ENCODE data around the gene FERD3L.
A peak's percentile ranks its signal among the peaks of the same experiment; 100 is the strongest.
"Not testable (repeated sequence)": the region's sequence is repeated elsewhere in the genome, so short reads cannot be mapped to it uniquely, and the experiment has no call there.

The FERD3L gene, protein sequence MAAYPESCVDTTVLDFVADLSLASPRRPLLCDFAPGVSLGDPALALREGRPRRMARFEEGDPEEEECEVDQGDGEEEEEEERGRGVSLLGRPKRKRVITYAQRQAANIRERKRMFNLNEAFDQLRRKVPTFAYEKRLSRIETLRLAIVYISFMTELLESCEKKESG

DNA sequence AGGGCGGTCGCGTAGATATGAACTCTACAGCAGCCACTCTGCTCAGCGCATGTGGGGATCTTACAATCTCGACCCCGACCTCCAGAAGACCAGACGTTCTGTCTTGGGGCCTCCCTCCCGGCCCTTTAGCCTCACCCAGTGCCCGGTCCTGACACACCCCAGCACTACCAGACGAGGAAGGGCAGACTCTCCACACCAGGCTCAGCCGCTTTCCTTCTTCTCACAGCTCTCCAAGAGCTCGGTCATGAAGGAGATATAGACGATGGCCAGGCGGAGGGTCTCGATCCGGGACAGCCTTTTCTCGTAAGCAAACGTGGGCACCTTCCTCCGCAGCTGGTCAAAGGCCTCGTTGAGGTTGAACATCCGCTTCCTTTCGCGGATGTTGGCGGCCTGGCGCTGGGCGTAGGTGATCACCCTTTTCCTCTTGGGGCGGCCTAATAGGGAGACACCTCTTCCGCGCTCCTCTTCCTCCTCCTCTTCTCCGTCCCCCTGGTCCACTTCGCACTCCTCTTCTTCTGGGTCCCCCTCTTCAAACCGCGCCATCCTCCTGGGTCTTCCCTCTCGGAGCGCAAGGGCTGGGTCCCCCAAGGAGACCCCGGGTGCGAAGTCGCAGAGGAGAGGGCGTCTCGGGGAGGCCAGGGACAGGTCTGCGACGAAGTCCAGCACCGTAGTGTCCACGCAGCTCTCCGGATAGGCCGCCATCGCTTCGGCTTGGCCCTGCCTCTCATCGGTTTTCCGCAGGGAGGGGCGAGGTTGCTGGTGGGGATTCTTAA is at the start of gene FERD3L:
TSS of gene FERD3L (minus strand) at position 761 of the 773 bp plus-strand sequence. CDS start at position 702, 59 bp downstream.
- no peak for DNase-seq (ENCODE audit: low spot score)

DNA sequence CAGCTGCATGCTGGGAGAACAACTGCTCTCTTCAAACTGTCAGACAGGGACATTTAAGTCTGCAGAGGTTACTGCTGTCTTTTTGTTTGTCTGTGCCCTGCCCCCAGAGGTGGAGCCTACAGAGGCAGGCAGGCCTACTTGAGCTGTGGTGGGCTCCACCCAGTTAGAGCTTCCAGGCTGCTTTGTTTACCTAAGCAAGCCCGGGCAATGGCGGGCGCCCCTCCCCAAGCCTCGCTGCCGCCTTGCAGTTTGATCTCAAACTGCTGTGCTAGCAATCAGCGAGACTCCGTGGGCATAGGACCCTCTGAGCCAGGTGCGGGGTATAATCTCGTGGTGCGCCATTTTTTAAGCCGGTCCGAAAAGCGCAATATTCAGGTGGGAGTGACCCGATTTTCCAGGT is 49.2 kb upstream of the FERD3L start:
- DNase-seq (ENCODE audit: low spot score) = not testable (repeated sequence)

DNA sequence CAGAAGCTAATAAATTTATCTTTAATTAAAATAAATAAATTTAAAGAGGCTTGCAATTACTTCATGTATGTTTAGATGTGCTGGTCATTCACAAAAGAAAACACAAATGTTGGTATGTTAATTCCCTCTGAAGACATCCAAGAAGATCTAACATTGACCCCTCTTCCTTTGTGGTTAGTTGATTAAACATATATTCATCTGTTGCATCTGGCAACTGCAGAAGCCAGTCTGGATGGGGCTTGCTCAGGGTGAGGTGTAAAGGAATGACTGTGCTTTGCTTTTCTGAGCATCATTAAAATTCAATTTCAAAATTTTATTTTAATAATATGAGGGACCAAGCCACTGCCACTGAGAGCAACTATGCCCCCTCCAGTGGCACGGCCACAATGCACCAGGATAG is 36.4 kb upstream of the FERD3L start:
- no peak for DNase-seq (ENCODE audit: low spot score)

DNA sequence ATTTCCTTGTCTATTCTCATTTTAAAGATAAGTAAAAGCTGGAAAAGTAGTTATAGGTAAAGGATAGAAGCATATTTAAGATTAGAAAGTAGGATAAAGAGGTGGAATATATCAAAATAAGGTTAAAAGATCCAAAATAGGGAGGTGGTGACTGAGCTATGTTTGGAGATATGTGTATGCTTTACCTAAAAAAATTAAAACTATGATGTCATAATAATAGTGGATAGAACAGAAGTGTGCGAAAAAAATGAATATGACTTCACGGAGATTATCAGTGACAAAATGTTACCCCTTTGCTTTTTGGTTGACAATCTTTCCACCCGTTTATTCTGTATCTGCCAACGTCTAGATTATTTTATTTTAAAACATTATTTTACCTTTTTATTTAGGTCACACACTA is 33.4 kb upstream of the FERD3L start:
- DNase-seq (ENCODE audit: low spot score) = no peak

DNA sequence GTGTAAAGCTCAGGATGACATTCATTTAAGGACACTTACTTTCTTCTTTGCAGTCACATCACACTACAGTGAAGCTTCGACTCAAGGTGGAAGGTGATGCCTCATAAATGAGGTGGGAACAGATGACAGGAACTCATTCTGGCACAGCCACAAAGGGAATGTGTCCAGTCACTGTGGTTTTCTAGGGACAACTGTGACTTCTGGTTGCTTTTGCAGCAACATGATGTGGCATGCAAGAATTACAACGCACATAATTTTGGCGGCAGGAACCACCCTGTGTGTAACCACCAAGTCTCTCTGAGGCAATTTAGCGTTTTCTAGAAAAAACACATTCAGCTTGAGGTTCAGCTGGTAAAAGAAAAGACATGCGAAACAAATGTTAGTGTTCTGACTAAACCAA is 32.0 kb upstream of the FERD3L start:
- no peak for DNase-seq (ENCODE audit: low spot score)

DNA sequence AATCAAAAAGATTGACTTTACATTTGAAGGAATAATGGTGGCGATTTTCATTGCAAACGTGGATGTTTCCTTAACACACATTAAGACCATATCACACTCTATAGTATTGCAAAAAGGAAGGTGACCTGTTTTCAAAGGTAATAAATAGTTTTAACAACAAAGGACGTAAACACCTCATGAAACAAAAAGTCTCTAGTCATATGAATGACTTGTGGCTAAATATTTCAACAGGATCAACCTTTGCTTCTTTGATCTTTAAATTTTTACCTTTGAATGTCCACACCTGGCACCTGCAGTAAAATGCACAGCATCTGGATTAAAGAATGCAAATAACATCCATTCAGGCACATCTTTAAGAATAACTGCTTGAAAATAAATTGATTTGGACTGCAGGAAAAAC is 30.0 kb upstream of the FERD3L start:
- no peak for DNase-seq (ENCODE audit: low spot score)

DNA sequence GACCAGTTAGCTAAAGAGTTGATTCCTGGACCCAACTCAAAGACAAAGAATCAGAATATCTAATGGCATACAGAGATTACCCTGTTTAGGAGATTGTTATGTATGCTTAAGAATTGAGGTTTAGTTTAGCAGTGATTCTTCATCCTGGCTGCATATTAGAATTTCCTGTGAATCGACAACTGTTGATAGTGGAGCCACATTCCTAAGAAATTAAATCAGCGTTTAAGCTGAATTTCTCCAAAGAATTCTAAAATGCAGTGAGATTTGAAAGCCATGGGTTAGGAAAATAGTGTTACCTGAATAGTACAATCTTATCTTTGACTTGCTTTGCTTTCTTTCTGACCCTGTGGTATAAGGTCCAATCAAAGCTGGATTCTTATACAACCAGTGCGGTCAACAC is 16.4 kb upstream of the FERD3L start:
- no peak for DNase-seq (ENCODE audit: low spot score)

DNA sequence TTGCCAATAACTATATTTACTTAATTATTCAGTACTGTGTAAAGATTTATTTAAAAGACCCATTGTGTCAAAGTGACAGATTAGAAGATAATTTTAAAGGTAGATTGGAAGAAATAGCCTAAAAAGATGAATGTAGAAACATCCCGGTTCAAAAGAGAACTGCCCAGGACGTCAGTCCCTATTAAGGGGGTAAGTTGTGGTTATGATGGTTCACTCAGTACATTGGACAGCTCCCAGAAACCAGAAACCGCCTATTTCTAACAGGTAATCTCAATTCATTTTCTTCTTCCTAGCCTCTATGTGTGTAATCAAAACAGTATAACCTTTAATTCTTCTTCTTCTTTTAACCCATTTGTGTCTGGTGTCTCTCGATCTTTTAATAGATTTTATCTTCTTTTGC is 1.5 kb upstream of the FERD3L start:
- DNase-seq (ENCODE audit: low spot score) = no peak

DNA sequence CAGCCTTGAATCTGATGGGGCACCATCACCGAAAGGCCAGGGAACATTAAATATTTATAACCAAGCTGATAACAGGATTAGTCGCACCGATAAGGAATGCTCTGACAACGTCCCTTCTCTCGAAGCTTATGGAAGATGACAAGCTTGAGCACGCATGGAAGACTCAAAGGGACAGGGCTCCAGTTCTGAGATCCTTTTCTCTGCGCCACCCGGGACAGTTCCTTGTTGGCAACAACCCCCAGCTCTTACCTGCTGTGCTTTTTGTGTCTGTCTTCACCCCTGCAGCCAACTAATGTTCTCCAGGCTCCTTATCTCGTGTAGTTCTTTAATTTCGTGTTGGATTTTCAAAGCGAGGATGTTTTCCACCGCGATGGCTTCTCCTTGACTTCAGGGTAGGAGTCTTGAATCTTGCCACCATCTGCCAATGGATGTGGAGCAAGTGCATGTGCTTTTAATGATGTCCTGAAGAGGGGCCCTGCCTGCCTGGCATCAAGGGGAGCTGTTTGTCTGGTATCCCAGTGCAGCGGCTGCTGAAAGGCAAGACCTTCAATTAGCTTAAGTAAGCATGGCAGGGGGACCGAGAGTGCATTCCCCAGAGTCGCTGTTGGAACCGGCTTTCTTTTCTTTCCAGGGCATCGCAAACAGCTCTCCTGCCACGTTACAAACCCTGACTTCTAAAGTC is 354 bp upstream of the FERD3L start:
- DNase-seq (ENCODE audit: low spot score) = no peak

DNA sequence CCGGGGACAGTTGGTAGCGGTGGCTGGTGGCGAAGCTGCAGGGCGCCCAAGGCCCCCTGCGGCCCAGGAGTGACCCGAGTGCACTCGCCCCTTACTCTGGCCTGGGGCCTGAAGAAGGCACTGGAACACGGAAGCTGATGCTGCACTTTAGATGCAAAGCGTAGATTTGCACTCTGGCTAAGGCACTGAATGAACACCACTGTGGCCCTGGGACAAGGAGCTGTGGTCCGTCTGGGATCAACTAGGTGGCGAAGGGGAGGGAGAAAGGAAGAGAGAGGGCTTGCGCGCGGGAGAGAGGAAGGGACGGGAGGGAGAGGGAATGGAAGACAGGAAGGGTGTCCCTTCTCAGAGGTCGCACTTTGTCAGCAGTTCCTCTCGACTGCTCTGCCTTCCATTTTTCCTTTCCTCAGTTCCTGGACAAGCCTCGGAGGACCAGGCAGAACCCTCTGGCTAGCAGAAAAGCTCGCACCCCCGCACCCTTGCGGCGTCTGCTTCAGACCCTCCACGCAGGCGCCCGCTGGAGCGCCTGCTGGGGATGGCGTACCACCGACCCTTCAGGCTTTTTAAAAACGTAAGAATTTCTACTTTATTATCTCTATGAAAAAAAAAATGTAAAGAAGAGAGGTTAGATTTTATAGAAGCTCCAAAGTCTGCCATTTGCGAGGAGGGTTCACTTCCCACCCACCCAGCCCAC is 1.2 kb downstream of the FERD3L start:
- DNase-seq (ENCODE audit: low spot score) = no peak

DNA sequence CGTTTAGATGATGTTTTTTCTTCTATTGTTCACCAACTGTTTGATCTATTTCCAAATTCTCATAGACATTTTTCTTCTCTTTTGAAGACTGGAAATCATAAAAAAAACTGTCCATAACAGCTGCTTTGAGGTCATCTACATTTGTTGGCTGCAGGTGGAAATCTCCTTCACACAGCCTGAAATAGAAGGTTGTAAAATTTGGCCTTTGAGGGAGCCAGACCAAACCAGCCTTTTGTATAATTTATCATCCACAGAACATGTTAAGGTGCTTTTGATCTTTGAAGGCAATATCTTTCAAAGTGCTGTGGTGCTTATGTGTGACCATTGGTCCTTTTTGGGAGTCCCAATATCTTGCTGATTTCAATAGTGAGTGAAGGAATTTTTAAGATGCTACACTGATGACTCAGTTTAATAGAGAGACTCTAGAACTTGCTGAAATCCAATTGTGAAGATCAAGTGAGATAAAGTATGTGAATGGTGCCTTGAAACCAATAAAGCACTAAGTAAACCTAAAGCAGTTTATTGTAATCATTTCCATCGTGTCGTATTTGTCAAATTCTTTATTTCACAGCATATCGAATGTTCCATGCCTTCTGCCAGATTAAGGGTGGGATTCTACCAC is 5.4 kb downstream of the FERD3L start:
- no peak for DNase-seq (ENCODE audit: low spot score)

DNA sequence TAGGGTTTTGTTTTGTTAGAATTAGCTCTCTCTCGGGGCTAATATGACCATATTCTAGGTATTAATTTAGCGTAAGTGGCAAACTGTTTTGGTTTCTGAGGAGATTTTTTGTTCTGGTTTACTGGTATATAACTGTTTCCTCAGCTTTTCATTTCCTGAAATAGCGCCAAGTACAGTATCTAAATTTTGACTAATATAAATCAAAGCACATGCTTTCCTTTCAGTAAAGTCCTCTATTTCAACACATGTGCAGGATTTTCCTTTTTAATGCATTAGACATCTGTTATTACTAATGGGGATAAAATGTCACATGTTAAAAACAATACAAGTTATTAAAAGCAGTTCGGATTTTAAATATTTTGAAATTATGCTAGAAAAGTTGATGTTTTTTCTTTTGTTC is 11.3 kb downstream of the FERD3L start:
- no peak for DNase-seq (ENCODE audit: low spot score)

DNA sequence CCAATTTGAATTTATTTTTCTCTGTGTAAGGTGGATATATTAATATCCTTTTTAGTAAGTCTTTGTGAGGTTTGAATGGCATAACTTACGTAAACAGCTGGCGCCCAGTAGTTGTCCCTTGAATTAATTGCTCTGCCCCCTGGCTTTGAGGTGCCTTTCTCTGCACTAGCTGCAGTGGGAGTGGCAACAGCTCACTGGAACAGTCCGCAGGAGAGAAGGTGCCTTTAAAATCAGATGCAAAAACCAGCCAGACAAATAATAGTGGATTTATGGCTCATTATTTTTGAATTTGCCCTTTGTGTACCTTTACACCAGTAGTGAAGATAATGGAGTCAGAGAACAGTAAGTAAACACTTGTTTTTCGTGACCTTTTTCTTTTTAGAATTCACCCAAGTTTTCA is 11.8 kb downstream of the FERD3L start:
- DNase-seq (ENCODE audit: low spot score) = no peak

DNA sequence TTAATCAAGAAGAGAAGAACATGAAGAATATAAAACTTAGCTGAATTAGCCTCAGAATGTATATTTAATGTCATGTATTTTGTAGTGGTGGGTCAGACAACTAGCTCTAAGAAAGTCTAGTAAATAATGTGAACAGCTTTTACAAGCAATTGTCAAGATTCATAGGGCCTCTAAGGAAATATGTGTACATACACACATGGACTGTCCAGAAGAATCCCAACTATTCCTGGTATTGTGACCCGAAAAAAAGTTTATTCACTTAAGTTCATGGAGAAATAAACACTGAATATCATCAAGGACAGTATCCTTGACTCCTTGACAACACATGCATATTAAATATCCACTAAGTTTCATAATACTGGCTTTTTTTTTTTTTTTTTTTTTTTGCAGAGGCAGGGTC is 16.4 kb downstream of the FERD3L start:
- no peak for DNase-seq (ENCODE audit: low spot score)

DNA sequence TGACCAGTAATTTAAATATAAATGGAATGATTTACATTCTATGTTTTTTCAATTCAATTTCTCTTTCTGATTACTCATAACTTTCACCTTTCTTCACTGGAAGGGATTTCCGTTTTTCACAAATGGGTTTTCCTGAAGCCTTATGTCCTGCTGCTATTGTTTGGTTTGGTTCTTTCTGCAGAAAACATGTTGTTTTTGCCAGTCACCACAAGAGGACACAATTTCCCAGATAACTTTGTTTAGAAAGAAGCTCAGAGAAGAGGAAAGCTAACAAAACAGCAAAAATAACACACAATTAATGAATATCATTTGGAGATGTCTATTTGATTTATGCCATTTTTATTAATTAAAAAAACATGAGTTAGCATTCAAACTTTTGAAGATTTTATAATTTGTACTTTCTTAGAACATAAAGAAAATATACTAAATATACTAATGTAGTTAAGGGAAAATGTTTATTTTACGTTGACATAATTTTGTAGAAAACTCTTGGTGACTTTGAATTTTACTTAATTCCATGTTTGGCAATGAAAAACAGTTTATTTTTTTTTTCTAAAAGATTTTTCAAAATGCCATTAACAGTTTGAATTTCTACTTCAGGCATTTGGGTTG is 23.1 kb downstream of the FERD3L start:
- no peak for DNase-seq (ENCODE audit: low spot score)

DNA sequence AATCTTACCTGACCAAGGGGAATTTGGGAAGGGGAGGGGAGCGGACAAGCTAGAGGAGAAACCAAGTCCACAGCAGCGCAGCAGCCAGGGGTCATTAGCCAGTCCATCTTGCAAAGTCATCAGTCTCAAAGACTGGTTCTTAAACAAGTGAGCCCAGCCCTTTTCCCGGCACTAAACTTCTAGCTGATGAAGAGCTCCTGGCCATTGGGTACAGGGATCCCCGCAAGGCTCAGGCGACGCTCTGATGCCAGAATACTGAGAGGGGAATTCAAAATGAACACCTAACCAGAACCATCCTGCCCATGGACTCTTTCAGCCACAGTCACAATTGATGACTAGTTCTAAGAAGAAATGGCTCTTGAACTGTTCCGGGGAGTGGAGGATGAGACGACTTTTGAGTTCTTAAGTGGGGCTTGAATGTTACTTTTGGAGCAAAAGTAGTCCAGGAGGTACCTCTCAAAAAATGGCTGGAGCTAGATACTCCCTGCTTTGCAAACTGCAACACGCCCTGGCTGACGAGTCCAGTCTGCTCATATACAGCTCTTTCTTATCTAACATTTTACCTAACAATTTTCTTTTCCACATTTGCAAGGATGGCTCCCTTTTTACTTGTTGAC is 25.2 kb downstream of the FERD3L start:
- DNase-seq (ENCODE audit: low spot score) = no peak

DNA sequence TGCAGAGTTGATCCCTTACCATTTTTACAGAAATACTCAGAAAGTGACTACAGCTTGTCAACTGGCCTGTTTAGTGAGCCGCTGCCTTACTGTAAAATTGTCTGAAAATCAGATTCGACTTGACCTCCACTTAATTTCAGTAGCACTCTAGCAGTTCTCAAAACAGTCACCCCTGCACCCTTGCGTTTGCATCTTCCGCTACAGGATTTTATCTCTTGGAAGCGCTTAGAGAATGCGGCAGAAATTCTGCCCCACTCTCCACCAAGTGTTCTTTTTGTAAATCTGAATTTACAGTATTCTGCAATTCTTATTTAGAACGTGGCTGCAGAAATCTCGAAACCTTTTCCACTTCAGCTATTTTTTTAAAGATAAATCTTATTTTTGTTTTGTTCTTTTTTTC is 25.8 kb downstream of the FERD3L start:
- DNase-seq (ENCODE audit: low spot score) = no peak

DNA sequence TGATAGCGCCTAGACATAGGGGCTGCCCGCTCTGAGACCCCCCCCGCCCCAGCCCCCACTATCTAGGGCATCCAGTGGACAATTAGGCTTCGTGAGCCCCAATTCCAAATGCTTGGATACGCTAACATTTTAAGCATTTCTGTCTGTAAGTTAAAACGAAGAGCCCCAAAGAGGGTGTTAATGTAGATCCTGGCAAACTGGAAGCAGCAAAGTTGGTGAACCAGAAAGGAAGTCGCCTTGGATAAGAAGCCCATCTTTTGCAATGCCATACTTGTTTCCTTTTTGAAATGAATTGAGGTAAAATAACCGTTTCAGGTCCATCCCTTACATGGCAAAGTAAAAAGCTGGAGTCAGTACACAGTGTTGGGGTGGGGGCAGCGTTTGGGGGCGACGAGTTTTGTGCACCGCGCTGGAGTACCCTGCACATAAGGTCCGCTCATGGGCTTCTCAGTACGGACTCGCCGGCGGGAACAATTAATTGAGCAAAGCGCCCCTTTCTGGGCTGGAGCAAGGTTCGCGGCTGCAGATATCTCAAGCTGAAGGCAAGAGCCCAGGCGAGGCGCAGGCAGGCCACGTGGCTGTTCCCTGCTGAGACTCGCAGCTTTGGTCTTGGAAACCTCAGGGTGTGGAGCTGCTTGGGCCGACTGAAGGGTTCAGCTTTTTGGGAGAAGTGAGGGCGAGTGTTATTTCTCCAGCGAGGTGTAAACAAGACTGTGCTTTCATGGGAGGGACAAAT is 26.4 kb downstream of the FERD3L start:
- no peak for DNase-seq (ENCODE audit: low spot score)

DNA sequence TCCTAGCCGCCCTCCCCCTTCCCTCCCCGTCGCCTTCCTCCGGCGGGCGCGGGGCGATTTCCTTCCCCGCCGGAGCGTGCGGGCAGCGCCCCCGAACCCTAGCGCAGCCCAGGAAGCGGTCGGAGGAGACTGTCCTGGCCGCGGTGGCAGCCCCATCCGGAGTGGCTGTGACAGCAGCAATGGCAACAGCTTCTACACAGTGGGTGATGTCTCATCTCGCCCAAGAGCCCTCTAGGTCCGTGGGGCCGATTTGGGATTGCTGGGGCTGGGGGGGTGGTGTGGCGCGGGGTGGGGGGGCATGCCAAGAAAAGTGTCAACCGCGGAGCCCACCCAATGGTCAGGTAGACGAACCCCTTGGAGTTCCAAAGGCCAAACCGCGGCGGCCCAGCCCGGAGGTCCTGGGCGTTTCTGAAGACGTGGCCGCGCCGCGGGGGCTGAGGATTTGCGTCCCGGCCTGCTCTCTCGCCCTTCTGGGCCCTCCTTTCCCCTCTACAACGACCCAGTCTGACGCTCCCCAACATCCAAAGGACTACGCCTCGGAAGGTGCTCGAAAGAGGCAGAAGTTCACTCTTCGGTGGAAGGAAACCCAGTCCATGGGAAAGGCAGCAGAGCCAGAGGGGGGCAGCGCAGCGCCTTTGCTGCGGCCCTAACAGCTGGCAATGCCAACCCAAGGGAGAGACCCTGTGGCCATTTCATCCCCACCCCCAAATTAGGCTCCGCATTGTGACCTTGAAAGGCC is 27.2 kb downstream of the FERD3L start:
- peak; percentile 26 for DNase-seq (ENCODE audit: low spot score)
